Thoracic aorta (tissue), 2 donors: Measurements from ENCODE around the gene ID2. TPM values are rescaled to one million over a fixed set of nuclear protein-coding genes. Genes with fewer than 3 reads are reported as not detected.

Experiments
- ATAC-seq: fragments of 150-250 bp; one replicate; pipeline ENCODE4 v1.8.0; 2017; ENCODE audit warnings: low read depth; ENCODE audit not compliant: insufficient number of reproducible peaks, low FRiP score
- DNase-seq: peaks from one replicate; pipeline ENCODE4 v3.0.0-alpha.2; 2020; ENCODE audit warnings: low spot score
- H3K27ac ChIP-seq, 2 donors: fragments of 200-600 bp; sonication (generic); 1 replicate in 1 of 2; 2 replicates in 1 of 2; pipeline ENCODE4 v1.5.1; 2016; ENCODE audit warnings: mild to moderate bottlenecking in 2 of 2, moderate library complexity in 2 of 2
- H3K27me3 ChIP-seq: fragments of 200-600 bp; sonication (generic); replicated peaks from 2 replicates; pipeline ENCODE4 v1.6.0; 2016; ENCODE audit warnings: mild to moderate bottlenecking; ENCODE audit not compliant: insufficient read depth
- H3K36me3 ChIP-seq: fragments of 200-600 bp; sonication (generic); one replicate; pipeline ENCODE4 v1.5.1; 2016
- H3K4me1 ChIP-seq, 2 donors: fragments of 200-600 bp; sonication (generic); 1 replicate in 1 of 2; 2 replicates in 1 of 2; pipeline versions ENCODE4 v1.5.1 to v1.6.0; 2016; ENCODE audit warnings: low read depth in 2 of 2, mild to moderate bottlenecking in 1 of 2; ENCODE audit not compliant: control insufficient read depth in 1 of 2
- H3K4me3 ChIP-seq: fragments of 200-600 bp; sonication (generic); 2 replicates; pipeline ENCODE4 v1.5.1; 2016; ENCODE audit warnings: mild to moderate bottlenecking
- H3K9me3 ChIP-seq: fragments of 200-600 bp; sonication (generic); 2 replicates; pipeline ENCODE4 v1.5.1; 2016
- CTCF ChIP-seq: fragments of 200-600 bp; sonication (generic); IDR thresholded peaks from one replicate; pipeline ENCODE4 v1.5.1; 2019; ENCODE audit warnings: antibody characterized with exemption
- total RNA-seq, 2 donors: library from RNA; depleted of rRNA; stranded (reverse); fragments of >200 nt; gene quantifications; one replicate each; pipeline versions ENCODE4 v1.1.0 to v1.2.3, GENCODE V29; 2016

Gene ID2
- total RNA-seq, 2 donors from 2014 or later = 198 to 486 TPM

GRCh38 chr2:8636041-8636491, 45.8 kb upstream of the ID2 start:
- H3K4me1 ChIP-seq = no peaks in the 10 kb centered on the region
- ATAC-seq = no peak
- no peak overlapping the region for H3K27ac ChIP-seq
- DNase-seq = no peak
- no peak overlapping the region for H3K4me3 ChIP-seq
- H3K27me3 ChIP-seq = no peaks in the 10 kb centered on the region
- no peaks in the 10 kb centered on the region for H3K36me3 ChIP-seq
- TF ChIP-seq CTCF = no peak
- no peaks in the 10 kb centered on the region for H3K9me3 ChIP-seq

- TF ChIP-seq CTCF = no peak
- H3K4me3 ChIP-seq = no peak overlapping the region
- H3K27me3 ChIP-seq = no peaks in the 10 kb centered on the region
- no peak overlapping the region for H3K27ac ChIP-seq
- ATAC-seq = no peak
- no peaks in the 10 kb centered on the region for H3K4me1 ChIP-seq
- H3K36me3 ChIP-seq = no peaks in the 10 kb centered on the region
- no peak for DNase-seq
- H3K9me3 ChIP-seq = no peaks in the 10 kb centered on the region
Observed at GRCh38 chr2:8636721-8637636, 44.9 kb upstream of the ID2 start.

- Histone ChIP-seq H3K4me3 (no peak overlapping the region), H3K36me3 (no peaks in the 10 kb centered on the region), H3K27me3 (no peaks in the 10 kb centered on the region), H3K9me3 (no peaks in the 10 kb centered on the region), H3K27ac (no peak overlapping the region), H3K4me1 (no peaks in the 10 kb centered on the region)
- DNase-seq (no peak), ATAC-seq (no peak)
- TF ChIP-seq CTCF = no peak
Observed at GRCh38 chr2:8638327-8638726, 43.5 kb upstream of the ID2 start.

- no peak overlapping the region for H3K4me3 ChIP-seq
- no peaks in the 10 kb centered on the region for H3K4me1 ChIP-seq
- no peak overlapping the region for H3K27ac ChIP-seq
- TF ChIP-seq CTCF = no peak
- ATAC-seq = no peak
- no peak for DNase-seq
- no peaks in the 10 kb centered on the region for H3K27me3 ChIP-seq
- H3K36me3 ChIP-seq = no peaks in the 10 kb centered on the region
- H3K9me3 ChIP-seq = no peaks in the 10 kb centered on the region
Observed at GRCh38 chr2:8639122-8639635, 42.7 kb upstream of the ID2 start.

- DNase-seq = no peak
- Histone ChIP-seq H3K27ac (no peak overlapping the region), H3K4me3 (no peak overlapping the region), H3K27me3 (no peaks in the 10 kb centered on the region), H3K9me3 (no peaks in the 10 kb centered on the region), H3K4me1 (no peaks in the 10 kb centered on the region), H3K36me3 (no peaks in the 10 kb centered on the region)
- TF ChIP-seq CTCF = no peak
- ATAC-seq = no peak
Observed at GRCh38 chr2:8640498-8640897, 41.4 kb upstream of the ID2 start.
